RWPE2 (cell line): ENCODE results near the gene MESP1.

Source experiments
- ATAC-seq: fragments of 200-7000 bp; cut with Tn5 transposase; 3 replicates; pipeline ENCODE4 v1.9.1; 2021; ENCODE audit warnings: low read depth
- DNase-seq: peaks from one replicate; pipeline ENCODE4 v3.0.0-alpha.2; 2020; ENCODE audit warnings: low spot score
- H3K27ac ChIP-seq: fragments of 450-650 bp; 2 replicates; pipeline ENCODE4 v1.5.1; 2017; ENCODE audit warnings: mild to moderate bottlenecking; ENCODE audit not compliant: poor library complexity, severe bottlenecking
- H3K27me3 ChIP-seq: fragments of 250-450 bp; sonication (Bioruptor Pico); 2 replicates; pipeline ENCODE4 v1.5.1; 2021; ENCODE audit warnings: mild to moderate bottlenecking, moderate library complexity; ENCODE audit not compliant: insufficient read depth, poor library complexity, severe bottlenecking
- H3K36me3 ChIP-seq: fragments of 250-450 bp; sonication (Bioruptor Pico); 2 replicates; pipeline ENCODE4 v1.5.1; 2020; ENCODE audit warnings: low read depth, mild to moderate bottlenecking, moderate library complexity
- H3K4me1 ChIP-seq: fragments of 250-450 bp; sonication (Bioruptor Pico); 2 replicates; pipeline ENCODE4 v1.5.1; 2021; ENCODE audit warnings: mild to moderate bottlenecking, moderate library complexity; ENCODE audit not compliant: insufficient read depth, poor library complexity, severe bottlenecking
- H3K4me3 ChIP-seq: fragments of 250-450 bp; sonication (Bioruptor Pico); 2 replicates; pipeline ENCODE4 v1.5.1; 2021; ENCODE audit warnings: mild to moderate bottlenecking, moderate library complexity; ENCODE audit not compliant: severe bottlenecking
- H3K9me3 ChIP-seq: fragments of 250-450 bp; sonication (Bioruptor Pico); 2 replicates; pipeline ENCODE4 v1.5.1; 2021; ENCODE audit warnings: mild to moderate bottlenecking, moderate library complexity; ENCODE audit not compliant: severe bottlenecking
- CTCF ChIP-seq: fragments of 450-650 bp; IDR thresholded peaks from one replicate; pipeline ENCODE4 v1.5.1; 2017; ENCODE audit warnings: mild to moderate bottlenecking, moderate library complexity; ENCODE audit not compliant: poor library complexity, severe bottlenecking

MESP1 gene

DNA sequence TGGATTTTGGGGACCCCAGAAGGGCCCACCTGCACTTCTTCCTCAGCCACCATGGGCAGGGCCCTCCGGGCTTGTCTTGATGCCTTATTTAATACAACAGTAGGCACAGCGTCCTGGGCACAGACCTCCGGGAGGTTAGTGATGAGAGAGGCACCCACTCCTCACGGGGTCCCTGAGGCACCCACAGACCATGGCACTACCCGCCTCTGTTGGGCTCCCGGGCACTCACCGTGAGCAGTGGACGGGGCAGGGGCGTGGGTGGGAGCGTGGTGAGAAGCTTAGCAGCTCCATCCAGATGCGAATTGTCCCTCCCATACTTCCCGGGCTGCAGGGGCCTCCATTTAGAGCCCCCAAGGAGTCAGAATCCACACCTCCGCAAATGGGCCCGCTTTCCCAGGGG, 24.8 kb upstream of the MESP1 start:
- Histone ChIP-seq H3K4me1 (peaks cover 20% of the 10 kb centered on the region), H3K36me3 (no peaks in the 10 kb centered on the region), H3K4me3 (no peak overlapping the region), H3K27ac (no peak overlapping the region), H3K9me3 (no peaks in the 10 kb centered on the region), H3K27me3 (no peaks in the 10 kb centered on the region)
- DNase-seq (no peak), ATAC-seq (no peak)
- TF ChIP-seq CTCF: no peak

GRCh38 chr15:89774492-89774891, 23.4 kb upstream of the MESP1 start:
- Histone ChIP-seq H3K27ac (peak overlapping the region; percentile 15), H3K4me3 (no peak overlapping the region), H3K9me3 (no peaks in the 10 kb centered on the region), H3K27me3 (no peaks in the 10 kb centered on the region), H3K36me3 (no peaks in the 10 kb centered on the region), H3K4me1 (peaks cover 17% of the 10 kb centered on the region)
- ATAC-seq: peak; percentile 53
- TF ChIP-seq CTCF: no peak
- no peak for DNase-seq

GRCh38 chr15:89772932-89773583, 22.0 kb upstream of the MESP1 start:
- no peaks in the 10 kb centered on the region for H3K36me3 ChIP-seq
- peak overlapping the region; percentile 19 for H3K27ac ChIP-seq
- no peak for DNase-seq
- H3K27me3 ChIP-seq: no peaks in the 10 kb centered on the region
- no peak overlapping the region for H3K4me3 ChIP-seq
- peak; percentile 54 for ATAC-seq
- peak; percentile 51 for TF ChIP-seq CTCF
- H3K4me1 ChIP-seq: peaks cover 17% of the 10 kb centered on the region
- no peaks in the 10 kb centered on the region for H3K9me3 ChIP-seq

DNA sequence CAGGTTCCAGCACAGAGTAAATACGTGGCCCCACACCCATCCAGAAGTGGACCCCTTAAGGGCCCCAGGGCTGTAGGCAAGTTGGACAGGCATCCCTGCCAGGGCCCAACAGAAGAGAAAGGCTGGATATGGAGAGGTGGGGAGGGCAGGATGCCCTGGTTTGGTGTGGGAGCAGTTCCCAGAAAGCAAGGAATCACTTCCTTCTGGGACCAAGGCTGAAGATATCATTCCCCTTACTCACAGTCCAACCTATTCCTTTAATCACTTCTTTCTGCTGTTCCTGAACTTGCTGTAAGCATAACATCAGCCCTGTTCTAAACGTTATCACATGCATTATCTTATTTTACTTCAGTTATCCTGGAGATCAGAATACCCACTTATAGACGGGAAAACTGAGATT, 19.0 kb upstream of the MESP1 start:
- Histone ChIP-seq H3K9me3 (no peaks in the 10 kb centered on the region), H3K4me3 (no peak overlapping the region), H3K36me3 (no peaks in the 10 kb centered on the region), H3K4me1 (peaks cover 10% of the 10 kb centered on the region), H3K27ac (no peak overlapping the region), H3K27me3 (no peaks in the 10 kb centered on the region)
- TF ChIP-seq CTCF: no peak
- no peak; the same call in 2 of the 3 replicates for ATAC-seq
- no peak for DNase-seq

GRCh38 chr15:89769366-89769765, 18.3 kb upstream of the MESP1 start:
- no peak for DNase-seq
- Histone ChIP-seq H3K36me3 (no peaks in the 10 kb centered on the region), H3K4me3 (no peak overlapping the region), H3K4me1 (peaks cover 4% of the 10 kb centered on the region), H3K27ac (no peak overlapping the region), H3K9me3 (no peaks in the 10 kb centered on the region), H3K27me3 (no peaks in the 10 kb centered on the region)
- no peak for ATAC-seq
- no peak for TF ChIP-seq CTCF
